HCT116 (cell line): ENCODE data around the gene PTGIR. TPM values are rescaled to one million over a fixed set of nuclear protein-coding genes. Genes with fewer than 3 reads are reported as not detected.

ENCODE experiments used
- ATAC-seq: fragments of 200-7000 bp; cut with Tn5 transposase; 2 replicates; pipeline ENCODE4 v1.9.1; 2020; ENCODE audit warnings: mild to moderate bottlenecking, moderate library complexity
- BruUV-seq: library from RNA; stranded (reverse); fragments of 400-500 nt; replicated peaks from 2 replicates; lab custom pipeline; 2021; lab: Mats Ljungman, UMichigan
- CTCF ChIA-PET: fragments of 300-600 bp; sonication (Branson Sonifier 250); formaldehyde crosslinking; loops from one replicate; lab custom pipeline; 2021; ENCODE audit warnings: antibody characterized with exemption; lab: Charles Lee
- POLR2A ChIA-PET: fragments of 300-600, 350-600 bp; sonication (Branson Sonifier 250); formaldehyde crosslinking; loops from one replicate; lab custom pipeline; 2021; ENCODE audit warnings: antibody characterized with exemption; lab: Charles Lee
- RAD21 ChIA-PET, 2 experiments: fragments of 300-600 bp; sonication (Branson Sonifier 250); formaldehyde crosslinking; loops; one replicate each; lab custom pipeline; 2023; ENCODE audit warnings: low total read pairs in 2 of 2; ENCODE audit not compliant: uncharacterized antibody in 2 of 2, unreplicated experiment in 2 of 2, low non-redundant PET in 1 of 2; lab: Charles Lee
- DNase-seq: peaks from one replicate; pipeline ENCODE4 v3.0.0-alpha.2; 2010; ENCODE audit warnings: low read depth, low spot score
- H2AFZ ChIP-seq: fragments of 200-600 bp; shearing (Covaris generic), sonication (generic); 2 replicates; pipeline ENCODE4 v1.6.1; 2017; ENCODE audit warnings: low read depth, mixed run types, mixed read lengths, antibody characterized with exemption, low read length; ENCODE audit not compliant: poor library complexity, severe bottlenecking
- H3K27ac ChIP-seq: 2 replicates; pipeline ENCODE4 v1.5.1; 2012; ENCODE audit warnings: low read depth, low read length
- H3K27me3 ChIP-seq: fragments of 200-600 bp; sonication (generic); 2 replicates; pipeline ENCODE4 v1.6.1; 2016; ENCODE audit warnings: mixed run types, low read length, mixed read lengths; ENCODE audit not compliant: insufficient read depth
- H3K36me3 ChIP-seq, 2 experiments: fragments of 200-500 bp in 1 of 2; fragments of 200-600 bp in 1 of 2; sonication (Bioruptor generic) in 1 of 2; sonication (generic) in 1 of 2; 2 replicates each; pipeline versions ENCODE4 v1.5.1 to v1.6.1; 2014 to 2016; ENCODE audit warnings: low read length in 2 of 2, inconsistent platforms in 1 of 2, mixed read lengths in 1 of 2, mixed run types in 1 of 2; ENCODE audit not compliant: insufficient read depth in 2 of 2, control insufficient read depth in 1 of 2
- H3K4me1 ChIP-seq, 2 experiments: fragments of 200-600 bp in 1 of 2; sonication (generic) in 1 of 2; 2 replicates each; pipeline versions ENCODE4 v1.5.1 to v1.6.1; 2012 to 2017; ENCODE audit warnings: low read length in 2 of 2, inconsistent platforms in 1 of 2, mild to moderate bottlenecking in 1 of 2, mixed read lengths in 1 of 2, mixed run types in 1 of 2, moderate library complexity in 1 of 2; ENCODE audit not compliant: insufficient read depth in 2 of 2, control insufficient read depth in 1 of 2
- H3K4me2 ChIP-seq: fragments of 200-600 bp; sonication (generic); 2 replicates; pipeline ENCODE4 v1.6.1; 2017; ENCODE audit warnings: mixed run types, low read length, mixed read lengths
- H3K4me3 ChIP-seq, 2 experiments: fragments of 200-600 bp in 1 of 2; sonication (generic) in 1 of 2; replicated peaks in 1 of 2; 2 replicates each; pipeline ENCODE4 v1.5.1; 2011 to 2016; ENCODE audit warnings: low read length in 2 of 2, control low read depth in 1 of 2, low read depth in 1 of 2, mild to moderate bottlenecking in 1 of 2, mixed read lengths in 1 of 2, mixed run types in 1 of 2
- H3K79me2 ChIP-seq: fragments of 200-600 bp; sonication (generic); 2 replicates; pipeline ENCODE4 v1.6.1; 2017; ENCODE audit warnings: mild to moderate bottlenecking, mixed run types, low read length, moderate library complexity, mixed read lengths; ENCODE audit not compliant: insufficient read depth
- H3K9ac ChIP-seq: fragments of 200-600 bp; sonication (generic); 2 replicates; pipeline ENCODE4 v1.6.1; 2016; ENCODE audit warnings: low read length, mixed read lengths
- H3K9me2 ChIP-seq: fragments of 200-600 bp; sonication (generic), shearing (Covaris generic); 2 replicates; pipeline ENCODE4 v1.6.1; 2017; ENCODE audit warnings: mixed run types, mild to moderate bottlenecking, moderate library complexity; ENCODE audit not compliant: insufficient read depth
- H3K9me3 ChIP-seq, 2 experiments: fragments of 200-500 bp in 1 of 2; fragments of 200-600 bp in 1 of 2; sonication (Bioruptor generic) in 1 of 2; sonication (generic) in 1 of 2; 2 replicates each; pipeline ENCODE4 v1.6.1; 2014 to 2017; ENCODE audit warnings: low read length in 2 of 2, mixed read lengths in 2 of 2, inconsistent platforms in 1 of 2, low read depth in 1 of 2, mild to moderate bottlenecking in 1 of 2, mixed run types in 1 of 2, moderate library complexity in 1 of 2; ENCODE audit not compliant: control insufficient read depth in 1 of 2, insufficient read depth in 1 of 2
- H4K20me1 ChIP-seq: fragments of 200-600 bp; sonication (generic), shearing (Covaris generic); 2 replicates; pipeline ENCODE4 v1.6.1; 2017; ENCODE audit warnings: mixed run types, mild to moderate bottlenecking, moderate library complexity; ENCODE audit not compliant: insufficient read depth
- CBX3 ChIP-seq: IDR thresholded peaks from 2 replicates; pipeline ENCODE4 v1.6.1; 2012; ENCODE audit warnings: low read depth
- ELF1 ChIP-seq: IDR thresholded peaks from 2 replicates; pipeline ENCODE4 v1.6.1; 2012; ENCODE audit warnings: low read depth, borderline replicate concordance
- POLR2A ChIP-seq: IDR thresholded peaks from 2 replicates; pipeline ENCODE4 v1.7.0; 2011; ENCODE audit warnings: borderline replicate concordance; ENCODE audit not compliant: insufficient read depth, insufficient read length; ENCODE audit errors: extremely low read depth
- ZFX ChIP-seq: fragments of 450-650 bp; IDR thresholded peaks from 2 replicates; pipeline ENCODE4 v1.6.1; 2017
- intact Hi-C: fragments of 100-400 bp; cut with micrococcal nuclease; formaldehyde crosslinking; loops from 2 replicates; pipeline ENCODE4 v1.10.0; 2022
- total RNA-seq: library from RNA; stranded (reverse); gene quantifications from one replicate; pipeline ENCODE4 v1.2.1, GENCODE V29; 2021; ENCODE audit not compliant: unreplicated experiment
- TF ChIP-seq, protein P1 (sequence below), 3 experiments: fragments of 200-600 bp in 1 of 3; sonication (generic) in 1 of 3; IDR thresholded peaks in 2 of 3; conservative IDR thresholded peaks in 1 of 3; 2 replicates each; pipeline ENCODE4 v1.5.1; 2012 to 2017; ENCODE audit warnings: low read depth in 2 of 3, low read length in 2 of 3, antibody characterized with exemption in 1 of 3, borderline replicate concordance in 1 of 3, control low read depth in 1 of 3, mild to moderate bottlenecking in 1 of 3, mixed read lengths in 1 of 3, mixed run types in 1 of 3, moderate library complexity in 1 of 3; ENCODE audit not compliant: insufficient read depth in 1 of 3
- TF ChIP-seq, protein P2 (sequence below): IDR thresholded peaks from 2 replicates; pipeline ENCODE4 v1.6.1; 2012
- TF ChIP-seq, protein P3 (sequence below): IDR thresholded peaks from 2 replicates; pipeline ENCODE4 v1.6.1; 2012; ENCODE audit warnings: low read depth

PTGIR gene
- total RNA-seq, 1 experiment from 2014 or later, result not detected

DNA sequence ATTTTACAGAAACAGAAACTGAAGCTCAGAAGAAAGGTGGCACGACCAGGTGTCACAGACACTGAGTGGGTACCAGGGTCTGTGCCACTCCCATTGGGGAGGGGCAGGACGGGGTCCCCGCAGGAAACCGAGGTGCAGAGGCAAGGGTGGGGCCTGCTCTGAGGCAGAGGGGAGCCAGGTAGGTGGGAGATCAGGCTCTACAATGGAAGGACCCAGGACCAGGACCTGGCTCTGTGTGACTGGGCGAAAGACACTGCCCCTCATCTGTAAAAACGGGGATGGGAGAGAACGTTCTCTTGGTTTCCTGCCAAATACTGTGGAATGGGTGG is 2.8 kb downstream of the PTGIR start:
- Histone ChIP-seq H4K20me1 (no peaks in the 10 kb centered on the region), H3K4me2 (no peak overlapping the region), H3K27ac (no peak overlapping the region), H3K79me2 (no peaks in the 10 kb centered on the region), H3K36me3 (no peaks in the 10 kb centered on the region), H3K4me1 (peaks cover 0 to 20% of the 10 kb centered on the region in 2 experiments; a peak in 3 of 4 replicates), H3K27me3 (no peaks in the 10 kb centered on the region), H2AFZ (no peak overlapping the region), H3K9me3 (no peaks in the 10 kb centered on the region), H3K9ac (no peak overlapping the region), H3K9me2 (no peaks in the 10 kb centered on the region), H3K4me3 (no peak overlapping the region)
- ATAC-seq, result no peak
- intact Hi-C loops, result no loop called here
- TF ChIP-seq ELF1 (no peak), ZFX (no peak), CBX3 (no peak), POLR2A (no peak)
- TF ChIP-seq, protein P1, sequence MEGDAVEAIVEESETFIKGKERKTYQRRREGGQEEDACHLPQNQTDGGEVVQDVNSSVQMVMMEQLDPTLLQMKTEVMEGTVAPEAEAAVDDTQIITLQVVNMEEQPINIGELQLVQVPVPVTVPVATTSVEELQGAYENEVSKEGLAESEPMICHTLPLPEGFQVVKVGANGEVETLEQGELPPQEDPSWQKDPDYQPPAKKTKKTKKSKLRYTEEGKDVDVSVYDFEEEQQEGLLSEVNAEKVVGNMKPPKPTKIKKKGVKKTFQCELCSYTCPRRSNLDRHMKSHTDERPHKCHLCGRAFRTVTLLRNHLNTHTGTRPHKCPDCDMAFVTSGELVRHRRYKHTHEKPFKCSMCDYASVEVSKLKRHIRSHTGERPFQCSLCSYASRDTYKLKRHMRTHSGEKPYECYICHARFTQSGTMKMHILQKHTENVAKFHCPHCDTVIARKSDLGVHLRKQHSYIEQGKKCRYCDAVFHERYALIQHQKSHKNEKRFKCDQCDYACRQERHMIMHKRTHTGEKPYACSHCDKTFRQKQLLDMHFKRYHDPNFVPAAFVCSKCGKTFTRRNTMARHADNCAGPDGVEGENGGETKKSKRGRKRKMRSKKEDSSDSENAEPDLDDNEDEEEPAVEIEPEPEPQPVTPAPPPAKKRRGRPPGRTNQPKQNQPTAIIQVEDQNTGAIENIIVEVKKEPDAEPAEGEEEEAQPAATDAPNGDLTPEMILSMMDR (IDR thresholded peaks at IDR 0.05 in 2 of 3, conservative IDR thresholded peaks at IDR 0.05 in 1 of 3; ENCODE audit: borderline replicate concordance in 1 of 3, insufficient read depth in 1 of 3, low read depth in 2 of 3, low read length in 2 of 3), result no peak
- TF ChIP-seq, protein P2, sequence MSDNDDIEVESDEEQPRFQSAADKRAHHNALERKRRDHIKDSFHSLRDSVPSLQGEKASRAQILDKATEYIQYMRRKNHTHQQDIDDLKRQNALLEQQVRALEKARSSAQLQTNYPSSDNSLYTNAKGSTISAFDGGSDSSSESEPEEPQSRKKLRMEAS, result no peak
- TF ChIP-seq, protein P3, sequence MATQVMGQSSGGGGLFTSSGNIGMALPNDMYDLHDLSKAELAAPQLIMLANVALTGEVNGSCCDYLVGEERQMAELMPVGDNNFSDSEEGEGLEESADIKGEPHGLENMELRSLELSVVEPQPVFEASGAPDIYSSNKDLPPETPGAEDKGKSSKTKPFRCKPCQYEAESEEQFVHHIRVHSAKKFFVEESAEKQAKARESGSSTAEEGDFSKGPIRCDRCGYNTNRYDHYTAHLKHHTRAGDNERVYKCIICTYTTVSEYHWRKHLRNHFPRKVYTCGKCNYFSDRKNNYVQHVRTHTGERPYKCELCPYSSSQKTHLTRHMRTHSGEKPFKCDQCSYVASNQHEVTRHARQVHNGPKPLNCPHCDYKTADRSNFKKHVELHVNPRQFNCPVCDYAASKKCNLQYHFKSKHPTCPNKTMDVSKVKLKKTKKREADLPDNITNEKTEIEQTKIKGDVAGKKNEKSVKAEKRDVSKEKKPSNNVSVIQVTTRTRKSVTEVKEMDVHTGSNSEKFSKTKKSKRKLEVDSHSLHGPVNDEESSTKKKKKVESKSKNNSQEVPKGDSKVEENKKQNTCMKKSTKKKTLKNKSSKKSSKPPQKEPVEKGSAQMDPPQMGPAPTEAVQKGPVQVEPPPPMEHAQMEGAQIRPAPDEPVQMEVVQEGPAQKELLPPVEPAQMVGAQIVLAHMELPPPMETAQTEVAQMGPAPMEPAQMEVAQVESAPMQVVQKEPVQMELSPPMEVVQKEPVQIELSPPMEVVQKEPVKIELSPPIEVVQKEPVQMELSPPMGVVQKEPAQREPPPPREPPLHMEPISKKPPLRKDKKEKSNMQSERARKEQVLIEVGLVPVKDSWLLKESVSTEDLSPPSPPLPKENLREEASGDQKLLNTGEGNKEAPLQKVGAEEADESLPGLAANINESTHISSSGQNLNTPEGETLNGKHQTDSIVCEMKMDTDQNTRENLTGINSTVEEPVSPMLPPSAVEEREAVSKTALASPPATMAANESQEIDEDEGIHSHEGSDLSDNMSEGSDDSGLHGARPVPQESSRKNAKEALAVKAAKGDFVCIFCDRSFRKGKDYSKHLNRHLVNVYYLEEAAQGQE, result no peak
- RAD21 ChIA-PET, result no interaction called here
- BruUV-seq, result no TSS peak
- no peak for DNase-seq
- POLR2A ChIA-PET, result no interaction called here
- CTCF ChIA-PET, result interaction anchor here (3.1 kb wide), 1 partner anchor 8 kb away, joined by 11 read pairs; no protein-coding TSS in a partner anchor
